H9 (cell line): Measurements from ENCODE around the gene CCDC69. TPM values are rescaled to one million over a fixed set of nuclear protein-coding genes. Genes with fewer than 3 reads are reported as not detected.

Experiments used
- DNase-seq: peaks from one replicate; pipeline ENCODE4 v3.0.0-alpha.2; 2017
- H2AFZ ChIP-seq: one replicate; pipeline ENCODE4 v1.6.1; 2013; ENCODE audit warnings: mild to moderate bottlenecking, low read length, control low read depth, moderate library complexity
- H2AK5ac ChIP-seq: 2 replicates; pipeline ENCODE4 v1.6.1; 2013; ENCODE audit warnings: low read length, control low read depth, mixed read lengths; ENCODE audit not compliant: insufficient read length
- H2BK120ac ChIP-seq: one replicate; pipeline ENCODE4 v1.6.1; 2013; ENCODE audit warnings: low read depth, mild to moderate bottlenecking, low read length, control low read depth, inconsistent platforms; ENCODE audit not compliant: poor library complexity, severe bottlenecking
- H2BK12ac ChIP-seq: 2 replicates; pipeline ENCODE4 v1.6.1; 2013; ENCODE audit warnings: low read length, control low read depth, mixed read lengths, low read depth; ENCODE audit not compliant: insufficient read length
- H2BK15ac ChIP-seq: 2 replicates; pipeline ENCODE4 v1.6.1; 2013; ENCODE audit warnings: low read depth, low read length, control low read depth
- H2BK20ac ChIP-seq: one replicate; pipeline ENCODE4 v1.6.1; 2013; ENCODE audit warnings: low read depth, mild to moderate bottlenecking, low read length, control low read depth, inconsistent platforms; ENCODE audit not compliant: poor library complexity, severe bottlenecking
- H2BK5ac ChIP-seq: 2 replicates; pipeline ENCODE4 v1.6.1; 2013; ENCODE audit warnings: low read length, control low read depth, mixed read lengths; ENCODE audit not compliant: insufficient read length
- H3K14ac ChIP-seq: 2 replicates; pipeline ENCODE4 v1.6.1; 2013; ENCODE audit warnings: low read length, control low read depth; ENCODE audit not compliant: insufficient read depth
- H3K18ac ChIP-seq: 2 replicates; pipeline ENCODE4 v1.6.1; 2013; ENCODE audit warnings: low read depth, mild to moderate bottlenecking, mixed read lengths, low read length, control low read depth; ENCODE audit not compliant: insufficient read length
- H3K23ac ChIP-seq: 2 replicates; pipeline ENCODE4 v1.6.1; 2013; ENCODE audit warnings: low read length, control low read depth, mixed read lengths, low read depth; ENCODE audit not compliant: insufficient read length
- H3K23me2 ChIP-seq: 2 replicates; pipeline ENCODE4 v1.6.1; 2013; ENCODE audit warnings: low read depth, mild to moderate bottlenecking, mixed read lengths, low read length, control low read depth; ENCODE audit not compliant: insufficient read length, poor library complexity, severe bottlenecking
- H3K27ac ChIP-seq: 2 replicates; pipeline ENCODE4 v1.5.1; 2013; ENCODE audit warnings: low read length, control low read depth, mixed read lengths, low read depth; ENCODE audit not compliant: insufficient read length
- H3K27me3 ChIP-seq: 2 replicates; pipeline ENCODE4 v1.6.1; 2013; ENCODE audit warnings: low read length, control low read depth, inconsistent platforms; ENCODE audit not compliant: insufficient read depth
- H3K4ac ChIP-seq: 2 replicates; pipeline ENCODE4 v1.6.1; 2013; ENCODE audit warnings: low read depth, mild to moderate bottlenecking, control low read depth, inconsistent platforms, low read length, moderate library complexity
- H3K4me1 ChIP-seq: 2 replicates; pipeline ENCODE4 v1.6.1; 2013; ENCODE audit warnings: low read length, control low read depth, inconsistent platforms; ENCODE audit not compliant: insufficient read depth
- H3K4me2 ChIP-seq: 2 replicates; pipeline ENCODE4 v1.6.1; 2013; ENCODE audit warnings: low read length, control low read depth, mixed read lengths; ENCODE audit not compliant: insufficient read length, insufficient read depth
- H3K56ac ChIP-seq: 2 replicates; pipeline ENCODE4 v1.6.1; 2013; ENCODE audit warnings: low read depth, mild to moderate bottlenecking, mixed read lengths, low read length, control low read depth; ENCODE audit not compliant: insufficient read length
- H3K79me1 ChIP-seq: 2 replicates; pipeline ENCODE4 v1.6.1; 2013; ENCODE audit warnings: low read depth, mild to moderate bottlenecking, moderate library complexity, low read length, control low read depth, inconsistent platforms; ENCODE audit not compliant: insufficient read depth, poor library complexity, severe bottlenecking
- H3K79me2 ChIP-seq: 2 replicates; pipeline ENCODE4 v1.6.1; 2013; ENCODE audit warnings: low read length, control low read depth, inconsistent platforms; ENCODE audit not compliant: insufficient read depth
- H3K9ac ChIP-seq: 2 replicates; pipeline ENCODE4 v1.6.1; 2013; ENCODE audit warnings: low read length, control low read depth, mixed read lengths; ENCODE audit not compliant: insufficient read length; ENCODE audit errors: extremely low read depth
- H3K9me3 ChIP-seq: one replicate; pipeline ENCODE4 v1.6.1; 2013; ENCODE audit warnings: low read depth, low read length, inconsistent platforms; ENCODE audit not compliant: control insufficient read depth
- H3T11ph ChIP-seq: one replicate; pipeline ENCODE4 v1.6.1; 2013; ENCODE audit warnings: mild to moderate bottlenecking, low read length, control low read depth, inconsistent platforms
- H4K20me1 ChIP-seq: one replicate; pipeline ENCODE4 v1.6.1; 2013; ENCODE audit not compliant: control insufficient read depth, insufficient read length, insufficient read depth
- H4K5ac ChIP-seq: 2 replicates; pipeline ENCODE4 v1.6.1; 2013; ENCODE audit warnings: low read depth, mild to moderate bottlenecking, mixed read lengths, low read length, control low read depth; ENCODE audit not compliant: insufficient read length
- H4K8ac ChIP-seq: replicated peaks from 2 replicates; pipeline ENCODE4 v1.6.1; 2013; ENCODE audit warnings: low read length, control low read depth, mixed read lengths, low read depth; ENCODE audit not compliant: insufficient read length
- H4K91ac ChIP-seq: 2 replicates; pipeline ENCODE4 v1.6.1; 2013; ENCODE audit warnings: low read depth, mild to moderate bottlenecking, moderate library complexity, mixed read lengths, low read length, control low read depth; ENCODE audit not compliant: insufficient read length
- H3K27ac Mint-ChIP-seq, 3 experiments: 2 replicates in 2 of 3; 3 replicates in 1 of 3; pipeline ENCODE4 v1.8.0; 2020 to 2021; ENCODE audit warnings: mixed read lengths in 3 of 3, mild to moderate bottlenecking in 1 of 3, moderate library complexity in 1 of 3
- H3K27me3 Mint-ChIP-seq: 2 replicates; pipeline ENCODE4 v1.8.0; 2021; ENCODE audit warnings: low read depth, mild to moderate bottlenecking, moderate library complexity, mixed read lengths
- H3K36me3 Mint-ChIP-seq, 3 experiments: 2 replicates in 2 of 3; 3 replicates in 1 of 3; pipeline ENCODE4 v1.8.0; 2020 to 2021; ENCODE audit warnings: low read depth in 3 of 3, mixed read lengths in 3 of 3; ENCODE audit not compliant: insufficient read depth in 1 of 3
- H3K4me1 Mint-ChIP-seq, 2 experiments: 2 replicates each; pipeline ENCODE4 v1.8.0; 2020; ENCODE audit warnings: mixed read lengths in 2 of 2
- H3K4me3 Mint-ChIP-seq, 2 experiments: 2 replicates in 1 of 2; 3 replicates in 1 of 2; pipeline ENCODE4 v1.8.0; 2020 to 2021; ENCODE audit warnings: mild to moderate bottlenecking in 2 of 2, mixed read lengths in 2 of 2, moderate library complexity in 1 of 2
- H3K9me3 Mint-ChIP-seq, 2 experiments: 2 replicates in 1 of 2; 3 replicates in 1 of 2; pipeline ENCODE4 v1.8.0; 2020; ENCODE audit warnings: mild to moderate bottlenecking in 2 of 2, mixed read lengths in 2 of 2, moderate library complexity in 1 of 2
- WGBS: extraction: QIAGEN DNeasy Blood & Tissue Kit; methylation state at CpG from one replicate; pipeline ENCODE4 v1.1.7; 2013; ENCODE audit warnings: missing lambda C conversion rate, low lambda C conversion rate, mixed read lengths; ENCODE audit not compliant: insufficient read length; ENCODE audit errors: extremely low coverage; 5-methylcytosine and 5-hydroxymethylcytosine counted together
- total RNA-seq: library from RNA; stranded (reverse); gene quantifications from 2 replicates; pipeline ENCODE4 v1.2.1, GENCODE V29; 2021
- TF ChIP-seq, protein P1 (sequence below): fragments of 200-600 bp; sonication (generic); conservative IDR thresholded peaks from 3 replicates; pipeline ENCODE4 v1.8.0; 2021; ENCODE audit warnings: antibody characterized with exemption, mild to moderate bottlenecking

The CCDC69 gene
- total RNA-seq, 1 experiment from 2014 or later = 5.3 TPM

DNA sequence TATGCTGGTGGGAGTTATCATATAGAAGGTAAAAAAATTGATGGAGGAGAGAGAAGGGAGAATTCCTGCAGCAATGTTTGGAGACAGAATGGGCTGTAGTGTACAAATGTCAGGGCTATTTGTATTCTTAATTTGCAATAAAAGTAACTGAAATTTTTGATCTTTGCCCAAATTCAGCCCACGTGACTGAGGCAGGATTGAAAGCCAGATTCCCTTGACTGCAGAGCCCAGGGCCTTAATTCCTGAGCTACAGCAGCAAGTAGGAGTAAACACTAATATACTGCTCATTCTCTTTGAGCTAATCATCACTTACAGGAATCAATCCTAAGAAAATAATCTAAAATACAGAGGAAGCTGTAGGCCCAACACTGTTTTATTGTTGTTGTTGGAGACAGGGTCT lies 61.1 kb downstream of the CCDC69 start:
- Histone ChIP-seq H3K27ac (no peak overlapping the region), H2AFZ (no peak overlapping the region), H3K27me3 (no peaks in the 10 kb centered on the region), H4K91ac (no peak overlapping the region), H3K23me2 (peaks cover 5% of the 10 kb centered on the region), H3K23ac (no peak overlapping the region), H2BK15ac (no peak overlapping the region), H3K4me1 (no peaks in the 10 kb centered on the region; the same call in 1 of the 2 replicates), H4K5ac (no peak overlapping the region), H3K9me3 (no peaks in the 10 kb centered on the region), H3K9ac (no peak overlapping the region), H3K79me2 (no peaks in the 10 kb centered on the region), H2AK5ac (no peak overlapping the region), H3K14ac (no peak overlapping the region), H4K8ac (no peak overlapping the region), H2BK20ac (no peak overlapping the region), H3K79me1 (no peaks in the 10 kb centered on the region), H3K4me2 (no peak overlapping the region), H2BK5ac (no peak overlapping the region), H4K20me1 (no peaks in the 10 kb centered on the region), H3K4ac (no peak overlapping the region), H2BK120ac (no peak overlapping the region), H3K18ac (no peak overlapping the region), H2BK12ac (no peak overlapping the region), H3T11ph (no peak overlapping the region), H3K56ac (no peak overlapping the region)
- peaks cover 12% of the 10 kb centered on the region; the same call in 1 of the 2 replicates for H3K27me3 Mint-ChIP-seq
- TF ChIP-seq, protein P1, sequence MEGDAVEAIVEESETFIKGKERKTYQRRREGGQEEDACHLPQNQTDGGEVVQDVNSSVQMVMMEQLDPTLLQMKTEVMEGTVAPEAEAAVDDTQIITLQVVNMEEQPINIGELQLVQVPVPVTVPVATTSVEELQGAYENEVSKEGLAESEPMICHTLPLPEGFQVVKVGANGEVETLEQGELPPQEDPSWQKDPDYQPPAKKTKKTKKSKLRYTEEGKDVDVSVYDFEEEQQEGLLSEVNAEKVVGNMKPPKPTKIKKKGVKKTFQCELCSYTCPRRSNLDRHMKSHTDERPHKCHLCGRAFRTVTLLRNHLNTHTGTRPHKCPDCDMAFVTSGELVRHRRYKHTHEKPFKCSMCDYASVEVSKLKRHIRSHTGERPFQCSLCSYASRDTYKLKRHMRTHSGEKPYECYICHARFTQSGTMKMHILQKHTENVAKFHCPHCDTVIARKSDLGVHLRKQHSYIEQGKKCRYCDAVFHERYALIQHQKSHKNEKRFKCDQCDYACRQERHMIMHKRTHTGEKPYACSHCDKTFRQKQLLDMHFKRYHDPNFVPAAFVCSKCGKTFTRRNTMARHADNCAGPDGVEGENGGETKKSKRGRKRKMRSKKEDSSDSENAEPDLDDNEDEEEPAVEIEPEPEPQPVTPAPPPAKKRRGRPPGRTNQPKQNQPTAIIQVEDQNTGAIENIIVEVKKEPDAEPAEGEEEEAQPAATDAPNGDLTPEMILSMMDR = no peak
- no CpG with 5 or more reads among the region's 1 CpG for WGBS
- H3K36me3 Mint-ChIP-seq = no peaks in the 10 kb centered on the region
- no peak overlapping the region for H3K27ac Mint-ChIP-seq
- H3K4me3 Mint-ChIP-seq = no peak overlapping the region
- no peak for DNase-seq
- H3K9me3 Mint-ChIP-seq = peaks cover 3 to 8% of the 10 kb centered on the region in 2 experiments; a peak in 3 of 5 replicates
- peaks cover 17 to 20% of the 10 kb centered on the region in 2 experiments for H3K4me1 Mint-ChIP-seq
